Stimulated activated naive CD4-positive, alpha-beta T cell treated with Interleukin-2 at 50 U/mL for 16 hours (primary cell): ENCODE measurements around the gene TBC1D19.
"Not testable (repeated sequence)": the region's sequence is repeated elsewhere in the genome, so short reads cannot be mapped to it uniquely, and the experiment has no call there.

ENCODE experiments used
- DNase-seq: peaks from one replicate; lab custom pipeline; 2025; lab: John Stamatoyannopoulos, UW

The TBC1D19 gene

GRCh38 chr4:26687728-26688127, 103.8 kb downstream of the TBC1D19 start:
- no peak for DNase-seq

GRCh38 chr4:26690506-26690905, 106.6 kb downstream of the TBC1D19 start:
- DNase-seq: no peak

GRCh38 chr4:26692014-26692726, 108.3 kb downstream of the TBC1D19 start:
- DNase-seq: no peak

GRCh38 chr4:26694131-26694530, 110.2 kb downstream of the TBC1D19 start:
- DNase-seq: not testable (repeated sequence)

- no peak for DNase-seq
These were observed 116.2 kb downstream of the TBC1D19 start for GRCh38 chr4:26700110-26700509.

GRCh38 chr4:26701095-26701494, 117.2 kb downstream of the TBC1D19 start:
- no peak for DNase-seq

GRCh38 chr4:26701786-26702227, 117.9 kb downstream of the TBC1D19 start:
- DNase-seq: no peak

- no peak for DNase-seq
These were observed 123.5 kb downstream of the TBC1D19 start for GRCh38 chr4:26707342-26707741.

- DNase-seq: no peak
These were observed 125.4 kb downstream of the TBC1D19 start for GRCh38 chr4:26709246-26709645.

- no peak for DNase-seq
These were observed 129.8 kb downstream of the TBC1D19 start for GRCh38 chr4:26713563-26714151.

GRCh38 chr4:26715636-26716242, 131.9 kb downstream of the TBC1D19 start:
- DNase-seq: no peak

GRCh38 chr4:26717332-26717731, 133.4 kb downstream of the TBC1D19 start:
- DNase-seq: no peak

GRCh38 chr4:26719954-26720552, 136.2 kb downstream of the TBC1D19 start:
- no peak for DNase-seq

GRCh38 chr4:26721685-26722084, 137.8 kb downstream of the TBC1D19 start:
- DNase-seq: no peak

GRCh38 chr4:26723216-26723615, 139.3 kb downstream of the TBC1D19 start:
- no peak for DNase-seq

- no peak for DNase-seq
These were observed 140.7 kb downstream of the TBC1D19 start for GRCh38 chr4:26724534-26724933.

- DNase-seq: no peak
These were observed 142.9 kb downstream of the TBC1D19 start for GRCh38 chr4:26726655-26727387.

- no peak for DNase-seq
These were observed 144.0 kb downstream of the TBC1D19 start for GRCh38 chr4:26727844-26728243.

GRCh38 chr4:26729027-26729426, 145.1 kb downstream of the TBC1D19 start:
- DNase-seq: no peak

GRCh38 chr4:26729547-26729946, 145.7 kb downstream of the TBC1D19 start:
- no peak for DNase-seq

- DNase-seq: peak; percentile 3
These were observed 147.6 kb downstream of the TBC1D19 start for GRCh38 chr4:26731351-26732035.

GRCh38 chr4:26732356-26732755, 148.5 kb downstream of the TBC1D19 start:
- DNase-seq: no peak
